Measurements from ENCODE around the gene RNF8.
"Not testable (repeated sequence)": the region's sequence is repeated elsewhere in the genome, so short reads cannot be mapped to it uniquely, and the experiment has no call there.

Gene RNF8

GRCh38 chr6:37321101-37321500 is 32.7 kb upstream of the RNF8 start:
- intact Hi-C loops (cut with DNase I), result loop anchor here (10.0 kb wide), 1 partner anchor 374 kb away; the partner anchor contains the start of gene MDGA1
- no peak for DNase-seq

GRCh38 chr6:37321516-37322415 is 32.0 kb upstream of the RNF8 start:
- no peak for DNase-seq
- intact Hi-C loops (cut with DNase I), result loop anchor here (10.0 kb wide), 1 partner anchor 373 kb away; the partner anchor contains the start of gene MDGA1

GRCh38 chr6:37323580-37323979 is 30.2 kb upstream of the RNF8 start:
- no peak for DNase-seq
- intact Hi-C loops (cut with DNase I), result loop anchor here (10.0 kb wide), 1 partner anchor 371 kb away; the partner anchor contains the start of gene MDGA1

- DNase-seq, result no peak
- intact Hi-C loops (cut with DNase I), result loop anchor here (5.0 to 10.0 kb wide), 2 partner anchors 243 to 370 kb away; partner anchors contain the start of gene MDGA1
Observed at GRCh38 chr6:37324131-37325033, 29.4 kb upstream of the RNF8 start.

GRCh38 chr6:37330345-37330744 is 23.4 kb upstream of the RNF8 start:
- intact Hi-C loops (cut with DNase I), result not testable (repeated sequence)

GRCh38 chr6:37331047-37331446 is 22.7 kb upstream of the RNF8 start:
- intact Hi-C loops (cut with DNase I), result no loop called here
- no peak for DNase-seq

More at GRCh38 chr6:37330345-37330744, 23.4 kb upstream of the RNF8 start:
- DNase-seq, result not testable (repeated sequence)

- intact Hi-C loops (cut with DNase I), result no loop called here
- DNase-seq, result no peak
Observed at GRCh38 chr6:37332894-37333293, 20.9 kb upstream of the RNF8 start.

GRCh38 chr6:37334047-37334446 is 19.7 kb upstream of the RNF8 start:
- intact Hi-C loops (cut with DNase I), result no loop called here
- no peak for DNase-seq

GRCh38 chr6:37338317-37338716 is 15.5 kb upstream of the RNF8 start:
- DNase-seq; intact Hi-C loops (cut with DNase I): not testable (repeated sequence)

- DNase-seq, result no peak
- intact Hi-C loops (cut with DNase I), result no loop called here
Observed at GRCh38 chr6:37338745-37339255, 15.0 kb upstream of the RNF8 start.

GRCh38 chr6:37339741-37340638 is 13.8 kb upstream of the RNF8 start:
- no peak for DNase-seq
- intact Hi-C loops (cut with DNase I), result no loop called here

- no peak for DNase-seq
- intact Hi-C loops (cut with DNase I), result no loop called here
Observed at GRCh38 chr6:37340639-37340943, 13.2 kb upstream of the RNF8 start.

- no peak for DNase-seq
- intact Hi-C loops (cut with DNase I), result no loop called here
Observed at GRCh38 chr6:37343248-37343647, 10.5 kb upstream of the RNF8 start.

GRCh38 chr6:37344308-37344707 is 9.5 kb upstream of the RNF8 start:
- DNase-seq, result no peak
- intact Hi-C loops (cut with DNase I), result no loop called here

GRCh38 chr6:37345804-37346203 is 8.0 kb upstream of the RNF8 start:
- intact Hi-C loops (cut with DNase I); DNase-seq: not testable (repeated sequence)

- no peak for DNase-seq
- intact Hi-C loops (cut with DNase I), result no loop called here
Observed at GRCh38 chr6:37347177-37347576, 6.6 kb upstream of the RNF8 start.

GRCh38 chr6:37347670-37348111 is 6.1 kb upstream of the RNF8 start:
- intact Hi-C loops (cut with DNase I), result no loop called here
- no peak for DNase-seq

GRCh38 chr6:37351027-37351426 is 2.8 kb upstream of the RNF8 start:
- intact Hi-C loops (cut with DNase I), result no loop called here
- DNase-seq, result no peak

- intact Hi-C loops (cut with DNase I), result no loop called here
Observed at GRCh38 chr6:37352384-37352783, 1.4 kb upstream of the RNF8 start.

More at GRCh38 chr6:37352384-37352783, 1.4 kb upstream of the RNF8 start:
- no peak for DNase-seq

All from posterior cingulate gyrus (tissue), 11 donors.